Endothelial cell (in vitro differentiated cells): ENCODE results near the gene NIN. TPM values are rescaled to one million over a fixed set of nuclear protein-coding genes. Genes with fewer than 3 reads are reported as not detected.
A peak's percentile ranks its signal among the peaks of the same experiment; 100 is the strongest.

Experiments used
- DNase-seq: peaks from one replicate; pipeline ENCODE4 v3.0.0; 2021; ENCODE audit warnings: low spot score
- H3K27ac Mint-ChIP-seq: one replicate; pipeline ENCODE4 v1.8.0; 2021; ENCODE audit warnings: mixed read lengths, inconsistent platforms; ENCODE audit not compliant: unreplicated experiment
- H3K27me3 Mint-ChIP-seq: one replicate; pipeline ENCODE4 v1.8.0; 2021; ENCODE audit warnings: mild to moderate bottlenecking, moderate library complexity, mixed read lengths, inconsistent platforms; ENCODE audit not compliant: unreplicated experiment
- H3K36me3 Mint-ChIP-seq: one replicate; pipeline ENCODE4 v1.8.0; 2021; ENCODE audit warnings: mild to moderate bottlenecking, low read depth, mixed read lengths, inconsistent platforms; ENCODE audit not compliant: unreplicated experiment
- H3K4me1 Mint-ChIP-seq: one replicate; pipeline ENCODE4 v1.8.0; 2021; ENCODE audit warnings: mild to moderate bottlenecking, mixed read lengths, inconsistent platforms; ENCODE audit not compliant: unreplicated experiment
- H3K4me3 Mint-ChIP-seq: one replicate; pipeline ENCODE4 v1.8.0; 2021; ENCODE audit warnings: mild to moderate bottlenecking, mixed read lengths, inconsistent platforms; ENCODE audit not compliant: unreplicated experiment
- H3K9me3 Mint-ChIP-seq: one replicate; pipeline ENCODE4 v1.8.0; 2021; ENCODE audit warnings: mixed read lengths, inconsistent platforms; ENCODE audit not compliant: unreplicated experiment
- total RNA-seq: library from RNA; stranded (reverse); fragmentation: NEBNext Ultra II Directional; extraction: Animal tissue kit (Norgen Biotek cat#: 25700); gene quantifications from one replicate; pipeline ENCODE4 v1.2.1, GENCODE V29; 2021; ENCODE audit not compliant: unreplicated experiment
- TF ChIP-seq, protein P1 (sequence below): fragments of 200-600 bp; sonication (generic); IDR thresholded peaks from one replicate; pipeline ENCODE4 v1.5.0; 2021; ENCODE audit warnings: antibody characterized with exemption; ENCODE audit not compliant: unreplicated experiment

The NIN gene
- total RNA-seq, 1 donor from 2014 or later: 50.0 TPM

DNA sequence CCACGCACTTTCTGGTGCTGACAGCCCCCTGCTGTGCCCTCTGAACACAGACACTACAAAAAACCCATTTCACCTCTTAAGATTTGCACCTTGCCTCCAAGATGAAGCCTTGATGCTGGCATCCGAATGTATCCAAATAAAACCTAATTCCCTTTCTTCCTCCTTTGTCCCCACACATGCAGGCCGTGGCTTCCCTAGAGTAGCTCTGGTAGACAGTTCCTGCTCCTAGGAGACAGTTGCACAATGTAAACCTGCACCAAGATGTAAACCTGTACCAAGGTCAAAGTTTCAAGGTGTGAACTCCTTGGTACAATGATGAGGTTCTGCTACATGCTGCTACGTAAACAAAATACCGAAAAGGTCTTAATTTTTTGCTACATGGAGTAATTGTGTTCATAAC lies 40.3 kb upstream of the NIN start:
- H3K36me3 Mint-ChIP-seq: no peaks in the 10 kb centered on the region
- peak overlapping the region; percentile 50 for H3K4me3 Mint-ChIP-seq
- no peak overlapping the region for H3K27ac Mint-ChIP-seq
- no peaks in the 10 kb centered on the region for H3K9me3 Mint-ChIP-seq
- H3K27me3 Mint-ChIP-seq: peaks cover 7% of the 10 kb centered on the region
- DNase-seq: no peak
- peaks cover 11% of the 10 kb centered on the region for H3K4me1 Mint-ChIP-seq
- TF ChIP-seq, protein P1, sequence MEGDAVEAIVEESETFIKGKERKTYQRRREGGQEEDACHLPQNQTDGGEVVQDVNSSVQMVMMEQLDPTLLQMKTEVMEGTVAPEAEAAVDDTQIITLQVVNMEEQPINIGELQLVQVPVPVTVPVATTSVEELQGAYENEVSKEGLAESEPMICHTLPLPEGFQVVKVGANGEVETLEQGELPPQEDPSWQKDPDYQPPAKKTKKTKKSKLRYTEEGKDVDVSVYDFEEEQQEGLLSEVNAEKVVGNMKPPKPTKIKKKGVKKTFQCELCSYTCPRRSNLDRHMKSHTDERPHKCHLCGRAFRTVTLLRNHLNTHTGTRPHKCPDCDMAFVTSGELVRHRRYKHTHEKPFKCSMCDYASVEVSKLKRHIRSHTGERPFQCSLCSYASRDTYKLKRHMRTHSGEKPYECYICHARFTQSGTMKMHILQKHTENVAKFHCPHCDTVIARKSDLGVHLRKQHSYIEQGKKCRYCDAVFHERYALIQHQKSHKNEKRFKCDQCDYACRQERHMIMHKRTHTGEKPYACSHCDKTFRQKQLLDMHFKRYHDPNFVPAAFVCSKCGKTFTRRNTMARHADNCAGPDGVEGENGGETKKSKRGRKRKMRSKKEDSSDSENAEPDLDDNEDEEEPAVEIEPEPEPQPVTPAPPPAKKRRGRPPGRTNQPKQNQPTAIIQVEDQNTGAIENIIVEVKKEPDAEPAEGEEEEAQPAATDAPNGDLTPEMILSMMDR: no peak

DNA sequence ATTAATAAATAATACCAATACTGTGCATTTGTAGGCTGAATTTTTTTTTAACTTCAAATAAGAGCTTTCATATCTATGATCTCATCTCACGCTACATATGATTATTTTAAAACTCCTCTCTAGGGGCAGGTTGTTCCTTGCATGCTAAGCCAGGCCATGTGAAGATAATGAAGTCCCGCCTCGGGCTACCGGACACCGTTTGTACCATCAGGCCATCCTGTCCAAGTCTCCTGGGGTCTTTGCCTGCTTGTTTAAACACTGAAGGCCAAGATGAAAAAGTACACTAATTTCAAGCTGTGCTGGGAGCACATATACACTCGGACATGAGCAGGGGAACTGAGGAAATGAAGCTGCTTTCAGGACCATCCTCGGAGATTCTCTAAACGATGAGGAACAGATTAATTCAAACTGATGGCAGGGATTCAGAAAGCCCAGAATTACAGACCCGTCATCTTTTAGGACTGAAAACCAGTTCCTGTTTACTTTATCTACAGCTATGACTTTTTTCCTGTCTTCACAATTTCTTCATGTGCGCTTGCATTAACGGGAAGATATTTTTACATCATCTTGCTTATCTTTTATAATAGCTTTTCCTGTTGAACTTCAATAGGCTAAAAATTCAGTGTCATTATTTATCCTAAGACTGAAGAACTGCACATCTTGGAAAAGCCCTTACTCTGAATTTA lies 34.6 kb upstream of the NIN start:
- H3K27me3 Mint-ChIP-seq: peaks cover 3% of the 10 kb centered on the region
- no peak for DNase-seq
- peaks cover 5% of the 10 kb centered on the region for H3K4me1 Mint-ChIP-seq
- TF ChIP-seq, protein P1: no peak
- H3K36me3 Mint-ChIP-seq: no peaks in the 10 kb centered on the region
- H3K27ac Mint-ChIP-seq: no peak overlapping the region
- no peak overlapping the region for H3K4me3 Mint-ChIP-seq
- no peaks in the 10 kb centered on the region for H3K9me3 Mint-ChIP-seq

DNA sequence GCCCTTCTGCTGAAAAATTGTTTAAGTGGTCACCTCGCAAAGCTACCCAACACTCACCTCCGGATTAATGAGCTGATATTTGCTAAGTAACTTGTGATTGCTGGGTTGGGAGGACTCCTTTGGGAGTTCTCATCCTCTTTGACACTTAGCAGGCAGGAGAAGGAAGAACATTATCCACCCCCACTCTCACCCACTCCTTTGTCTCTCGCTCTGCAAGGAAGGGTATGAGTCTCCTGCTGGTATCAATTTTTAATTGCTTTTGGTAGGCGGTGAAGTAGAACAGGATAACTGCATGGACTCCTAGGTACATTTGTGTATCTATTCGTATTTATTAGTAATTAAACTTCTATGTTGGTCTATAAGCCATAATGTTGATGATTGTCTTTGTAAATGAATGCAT lies 34.0 kb upstream of the NIN start:
- no peak overlapping the region for H3K27ac Mint-ChIP-seq
- no peaks in the 10 kb centered on the region for H3K36me3 Mint-ChIP-seq
- TF ChIP-seq, protein P1: no peak
- H3K4me1 Mint-ChIP-seq: peaks cover 10% of the 10 kb centered on the region
- H3K4me3 Mint-ChIP-seq: no peak overlapping the region
- H3K9me3 Mint-ChIP-seq: no peaks in the 10 kb centered on the region
- H3K27me3 Mint-ChIP-seq: peaks cover 3% of the 10 kb centered on the region
- DNase-seq: no peak

DNA sequence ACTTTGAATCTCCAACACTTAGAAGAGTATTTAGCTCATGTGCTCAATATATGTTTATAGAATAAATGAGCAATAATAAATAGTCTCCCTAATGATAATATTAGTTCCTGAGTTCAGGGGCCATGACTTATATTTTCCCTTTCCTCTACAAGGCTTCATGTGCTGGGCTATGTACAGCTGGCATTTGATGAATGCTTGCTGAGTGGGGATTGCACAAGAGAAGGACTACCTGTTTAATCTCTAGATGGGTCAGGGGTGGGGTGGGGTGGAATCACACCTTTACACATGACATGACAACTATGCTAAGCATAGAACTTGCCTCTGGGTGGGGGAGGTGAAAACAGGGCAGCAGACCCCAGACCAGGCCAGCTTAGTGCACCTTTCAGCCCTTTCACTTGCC lies 33.3 kb upstream of the NIN start:
- Mint-ChIP-seq H3K27ac (no peak overlapping the region), H3K4me3 (no peak overlapping the region), H3K27me3 (peaks cover 3% of the 10 kb centered on the region), H3K9me3 (no peaks in the 10 kb centered on the region), H3K4me1 (peaks cover 11% of the 10 kb centered on the region), H3K36me3 (no peaks in the 10 kb centered on the region)
- TF ChIP-seq, protein P1: no peak
- no peak for DNase-seq

DNA sequence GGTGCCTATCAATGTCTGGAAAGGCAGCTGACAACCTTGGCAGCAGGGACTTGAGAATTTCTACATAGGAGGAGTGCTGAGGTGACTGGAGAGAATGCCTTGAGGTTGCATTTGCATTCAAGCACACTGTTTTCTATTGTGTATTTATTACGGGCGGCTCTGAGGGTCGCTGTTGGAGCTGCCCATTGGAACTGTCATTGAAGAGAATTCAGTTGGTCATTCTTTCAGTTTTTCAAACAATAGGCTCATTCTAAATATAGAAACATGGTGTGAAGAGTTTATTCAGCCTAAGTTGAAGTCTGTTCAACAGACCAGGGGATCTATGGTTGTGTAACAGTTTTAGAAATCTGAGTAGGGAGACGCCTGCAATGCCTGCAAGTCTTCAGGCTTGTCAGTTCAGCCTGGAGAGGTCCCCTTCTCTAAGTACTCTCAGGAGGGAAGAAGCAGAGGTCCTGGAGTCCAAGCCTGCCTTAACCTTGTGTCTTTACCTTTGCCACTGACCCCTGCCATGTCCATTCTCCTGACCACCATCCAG lies 31.1 kb upstream of the NIN start:
- Mint-ChIP-seq H3K36me3 (no peaks in the 10 kb centered on the region), H3K9me3 (no peaks in the 10 kb centered on the region), H3K4me1 (peaks cover 13% of the 10 kb centered on the region), H3K27ac (no peak overlapping the region), H3K4me3 (no peak overlapping the region), H3K27me3 (peaks cover 3% of the 10 kb centered on the region)
- TF ChIP-seq, protein P1: no peak
- no peak for DNase-seq
